ENCODE data around the gene MFGE8. TPM values are rescaled to one million over a fixed set of nuclear protein-coding genes. Genes with fewer than 3 reads are reported as not detected.

The MFGE8 gene, protein sequence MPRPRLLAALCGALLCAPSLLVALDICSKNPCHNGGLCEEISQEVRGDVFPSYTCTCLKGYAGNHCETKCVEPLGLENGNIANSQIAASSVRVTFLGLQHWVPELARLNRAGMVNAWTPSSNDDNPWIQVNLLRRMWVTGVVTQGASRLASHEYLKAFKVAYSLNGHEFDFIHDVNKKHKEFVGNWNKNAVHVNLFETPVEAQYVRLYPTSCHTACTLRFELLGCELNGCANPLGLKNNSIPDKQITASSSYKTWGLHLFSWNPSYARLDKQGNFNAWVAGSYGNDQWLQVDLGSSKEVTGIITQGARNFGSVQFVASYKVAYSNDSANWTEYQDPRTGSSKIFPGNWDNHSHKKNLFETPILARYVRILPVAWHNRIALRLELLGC
- 14.2 TPM for polyA plus RNA-seq (2012; ENCODE audit: insufficient read depth, insufficient read length, low read depth)

DNA sequence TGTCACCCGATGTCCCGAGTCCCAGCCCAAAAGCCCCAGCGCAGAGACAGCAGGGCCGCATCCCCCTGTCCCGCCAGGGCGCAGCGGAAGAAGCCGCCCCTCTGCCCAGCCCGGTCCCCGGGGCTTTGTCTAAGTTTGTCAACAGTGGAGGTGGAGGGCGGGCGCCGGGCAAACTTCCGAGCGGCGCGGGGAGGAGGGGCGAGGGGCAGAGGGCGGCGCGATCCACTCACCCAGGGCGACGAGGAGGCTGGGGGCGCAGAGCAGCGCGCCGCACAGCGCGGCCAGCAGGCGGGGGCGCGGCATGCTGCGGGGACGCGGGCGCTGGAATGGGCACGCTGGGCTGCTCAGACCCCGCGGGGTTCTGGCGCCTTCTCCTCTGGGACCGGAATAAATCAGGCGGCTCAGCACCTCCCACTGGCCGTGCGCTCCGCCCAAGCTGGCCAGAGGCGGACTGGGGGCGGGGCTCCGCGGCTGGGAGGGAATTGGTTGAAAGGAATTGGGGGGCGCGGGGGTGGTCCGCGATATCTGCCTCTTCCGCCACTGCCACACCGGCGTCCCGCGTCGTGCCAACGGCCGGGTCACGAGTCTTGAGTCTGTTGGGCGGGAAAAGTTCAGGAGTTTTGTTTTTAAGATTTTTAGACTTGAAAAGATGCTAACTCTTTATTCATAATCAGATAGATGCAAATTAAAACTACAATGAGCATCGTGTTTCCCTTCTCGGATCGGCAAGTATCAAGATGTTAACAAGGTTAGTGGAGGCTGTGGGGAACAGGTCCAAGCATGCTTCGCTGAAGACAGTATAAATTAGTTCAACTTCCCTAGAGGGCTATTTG lies at the start of gene MFGE8:
MFGE8 (minus strand) TSS at position 363 of the 833 bp plus-strand sequence; CDS start at position 303, 60 bp downstream.
- DNase-seq: peak; percentile 89
- no peaks in the 10 kb centered on the region for H3K4me1 ChIP-seq
- H3K27me3 ChIP-seq: no peaks in the 10 kb centered on the region
- H3K36me3 ChIP-seq: no peaks in the 10 kb centered on the region
- peak within 1 kb of the TSS; percentile 68 for H3K4me3 ChIP-seq (ENCODE audit: low read depth, low read length)
- H3K9me3 ChIP-seq: no peaks in the 10 kb centered on the region
- TF ChIP-seq, protein P1, sequence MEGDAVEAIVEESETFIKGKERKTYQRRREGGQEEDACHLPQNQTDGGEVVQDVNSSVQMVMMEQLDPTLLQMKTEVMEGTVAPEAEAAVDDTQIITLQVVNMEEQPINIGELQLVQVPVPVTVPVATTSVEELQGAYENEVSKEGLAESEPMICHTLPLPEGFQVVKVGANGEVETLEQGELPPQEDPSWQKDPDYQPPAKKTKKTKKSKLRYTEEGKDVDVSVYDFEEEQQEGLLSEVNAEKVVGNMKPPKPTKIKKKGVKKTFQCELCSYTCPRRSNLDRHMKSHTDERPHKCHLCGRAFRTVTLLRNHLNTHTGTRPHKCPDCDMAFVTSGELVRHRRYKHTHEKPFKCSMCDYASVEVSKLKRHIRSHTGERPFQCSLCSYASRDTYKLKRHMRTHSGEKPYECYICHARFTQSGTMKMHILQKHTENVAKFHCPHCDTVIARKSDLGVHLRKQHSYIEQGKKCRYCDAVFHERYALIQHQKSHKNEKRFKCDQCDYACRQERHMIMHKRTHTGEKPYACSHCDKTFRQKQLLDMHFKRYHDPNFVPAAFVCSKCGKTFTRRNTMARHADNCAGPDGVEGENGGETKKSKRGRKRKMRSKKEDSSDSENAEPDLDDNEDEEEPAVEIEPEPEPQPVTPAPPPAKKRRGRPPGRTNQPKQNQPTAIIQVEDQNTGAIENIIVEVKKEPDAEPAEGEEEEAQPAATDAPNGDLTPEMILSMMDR (IDR thresholded peaks at IDR 0.05; ENCODE audit: low read depth, low read length): peak; percentile 11; the same call in 1 of the 2 replicates

DNA sequence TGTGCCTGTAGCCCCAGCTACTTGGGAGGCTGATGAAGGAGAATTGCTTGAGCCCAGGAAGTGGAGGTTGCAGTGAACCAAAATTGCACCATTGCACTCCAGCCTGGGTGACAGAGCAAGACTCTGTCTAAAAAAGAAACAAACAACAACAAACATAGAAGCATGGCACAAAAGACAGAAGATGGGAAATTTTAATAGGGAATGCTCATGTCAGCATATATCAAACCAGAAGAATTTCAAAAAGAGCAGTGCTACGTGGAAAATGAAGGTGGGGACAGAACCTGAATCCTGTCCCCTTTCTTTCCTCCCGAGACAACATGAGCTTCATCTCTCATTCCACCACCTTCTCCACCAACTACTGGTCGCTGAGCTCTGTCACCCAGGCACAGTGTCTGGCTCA lies 46.3 kb upstream of the MFGE8 start:
- TF ChIP-seq, protein P1 (IDR thresholded peaks at IDR 0.05; ENCODE audit: low read depth, low read length): no peak
- Histone ChIP-seq H3K9me3 (no peaks in the 10 kb centered on the region; the same call in 1 of the 2 replicates), H3K27me3 (no peaks in the 10 kb centered on the region), H3K4me3 (ENCODE audit: low read depth, low read length) (no peak overlapping the region), H3K4me1 (no peaks in the 10 kb centered on the region; the same call in 1 of the 2 replicates), H3K36me3 (no peaks in the 10 kb centered on the region)
- no peak for DNase-seq

DNA sequence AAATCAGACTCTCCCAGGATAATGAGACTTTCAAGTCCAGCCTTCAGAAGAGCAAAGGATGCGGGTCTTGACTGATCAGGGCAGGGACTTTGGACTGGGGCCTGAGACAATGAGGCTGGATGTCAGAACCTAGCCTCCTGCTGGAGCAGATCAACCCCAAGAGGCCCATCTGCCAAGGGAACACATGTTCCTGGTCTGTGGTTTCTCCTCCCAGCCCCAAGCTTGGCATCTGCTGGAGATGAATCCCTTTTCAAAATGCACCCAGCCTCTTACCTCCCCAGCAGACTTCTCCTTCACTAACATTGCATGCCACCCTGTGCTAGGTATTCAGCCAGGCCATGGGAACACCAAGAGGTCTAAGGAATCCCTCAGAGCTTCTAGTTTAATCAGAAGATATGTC lies 43.7 kb upstream of the MFGE8 start:
- no peaks in the 10 kb centered on the region for H3K9me3 ChIP-seq
- TF ChIP-seq, protein P1 (IDR thresholded peaks at IDR 0.05; ENCODE audit: low read depth, low read length): no peak
- DNase-seq: no peak
- H3K4me1 ChIP-seq: no peaks in the 10 kb centered on the region; the same call in 1 of the 2 replicates
- H3K36me3 ChIP-seq: no peaks in the 10 kb centered on the region
- H3K27me3 ChIP-seq: no peaks in the 10 kb centered on the region
- H3K4me3 ChIP-seq (ENCODE audit: low read depth, low read length): no peak overlapping the region

DNA sequence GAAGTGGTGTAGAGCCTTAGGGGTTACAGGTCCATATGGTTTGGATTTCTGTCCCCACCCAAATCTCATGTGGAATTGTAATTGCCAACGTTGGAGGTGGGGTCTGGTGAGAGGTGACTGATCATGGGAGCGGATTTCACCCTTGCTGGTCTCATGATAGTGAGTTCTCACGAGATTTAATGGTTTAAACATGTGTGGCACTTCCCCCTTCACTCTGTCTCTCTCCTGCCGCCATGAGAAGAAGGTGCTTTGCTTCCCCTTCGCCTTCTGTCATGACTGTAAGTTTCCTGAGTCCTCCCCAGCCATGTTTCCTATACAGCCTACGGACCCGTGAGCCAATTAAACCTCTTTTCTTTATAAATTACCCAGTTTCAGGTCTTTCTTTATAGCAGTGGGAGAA lies 43.1 kb upstream of the MFGE8 start:
- H3K36me3 ChIP-seq: no peaks in the 10 kb centered on the region
- TF ChIP-seq, protein P1 (IDR thresholded peaks at IDR 0.05; ENCODE audit: low read depth, low read length): no peak
- H3K27me3 ChIP-seq: no peaks in the 10 kb centered on the region
- no peak overlapping the region for H3K4me3 ChIP-seq (ENCODE audit: low read depth, low read length)
- no peaks in the 10 kb centered on the region for H3K9me3 ChIP-seq
- no peak for DNase-seq
- no peaks in the 10 kb centered on the region; the same call in 1 of the 2 replicates for H3K4me1 ChIP-seq

DNA sequence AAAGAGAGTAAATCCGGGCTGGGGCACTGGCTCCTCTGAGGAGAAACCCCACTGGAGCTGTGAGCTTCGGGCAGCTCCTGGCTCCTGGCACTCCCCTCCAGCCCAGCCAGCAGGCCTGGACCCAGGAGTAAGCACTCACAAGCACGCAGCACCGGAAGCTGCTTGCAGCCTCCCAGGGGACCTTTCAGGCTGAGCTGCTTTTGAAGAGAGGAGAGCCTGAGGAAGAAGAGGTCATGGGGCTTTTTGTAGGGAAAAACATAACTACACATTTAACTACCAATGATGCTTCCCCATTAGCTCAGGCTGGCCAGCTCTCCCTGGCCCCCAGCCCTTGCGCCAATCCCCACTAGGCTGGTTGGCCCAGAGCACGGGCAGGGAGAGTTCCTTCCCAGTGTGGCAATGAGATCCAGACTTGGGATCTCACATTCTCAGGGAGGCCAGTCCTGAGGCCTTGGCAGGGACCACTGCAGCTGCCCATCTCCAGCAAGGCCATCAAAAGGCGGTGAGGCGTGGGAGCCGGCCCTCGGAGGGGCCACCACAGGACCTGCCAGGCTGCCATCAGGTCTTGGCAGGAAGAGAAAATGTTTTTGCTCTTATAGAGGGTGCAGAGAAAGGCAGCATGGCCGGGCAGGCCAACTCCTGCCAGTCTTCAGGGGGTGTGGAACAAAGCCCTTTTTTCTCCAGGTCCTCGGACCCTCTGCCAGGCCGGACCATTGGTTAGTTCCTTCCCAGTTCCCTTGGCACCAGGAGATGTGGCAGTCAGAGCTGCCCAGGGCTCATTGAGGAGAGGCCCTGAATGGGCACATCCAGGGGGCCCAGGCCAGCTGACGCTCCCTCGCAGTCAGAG lies 41.5 kb upstream of the MFGE8 start:
- H3K4me1 ChIP-seq: no peaks in the 10 kb centered on the region; the same call in 1 of the 2 replicates
- no peaks in the 10 kb centered on the region for H3K9me3 ChIP-seq
- peak; percentile 80 for DNase-seq
- no peak overlapping the region for H3K4me3 ChIP-seq (ENCODE audit: low read depth, low read length)
- no peaks in the 10 kb centered on the region for H3K36me3 ChIP-seq
- H3K27me3 ChIP-seq: no peaks in the 10 kb centered on the region
- TF ChIP-seq, protein P1 (IDR thresholded peaks at IDR 0.05; ENCODE audit: low read depth, low read length): no peak

Data from BE2C (cell line).